Stimulated activated naive CD8-positive, alpha-beta T cell treated with anti-CD3 and anti-CD28 coated beads, Interleukin-15, Interleukin-2, amounts not matched to agents 100 ng/mL and 50 ng/mL, for 24 hours (primary cell): ENCODE data around the gene COL13A1.

Experiments
- H3K27ac Mint-ChIP-seq: one replicate; pipeline ENCODE4 v1.8.0; 2021; ENCODE audit warnings: mild to moderate bottlenecking, mixed read lengths
- H3K27me3 Mint-ChIP-seq: one replicate; pipeline ENCODE4 v1.8.0; 2021; ENCODE audit warnings: mixed read lengths
- H3K36me3 Mint-ChIP-seq: one replicate; pipeline ENCODE4 v1.8.0; 2021; ENCODE audit warnings: low read depth, mixed read lengths
- H3K4me1 Mint-ChIP-seq: one replicate; pipeline ENCODE4 v1.8.0; 2021; ENCODE audit warnings: low read depth, mixed read lengths
- H3K4me3 Mint-ChIP-seq: one replicate; pipeline ENCODE4 v1.8.0; 2021; ENCODE audit warnings: mild to moderate bottlenecking, mixed read lengths
- H3K9me3 Mint-ChIP-seq: one replicate; pipeline ENCODE4 v1.8.0; 2021; ENCODE audit warnings: mixed read lengths

The COL13A1 gene

DNA sequence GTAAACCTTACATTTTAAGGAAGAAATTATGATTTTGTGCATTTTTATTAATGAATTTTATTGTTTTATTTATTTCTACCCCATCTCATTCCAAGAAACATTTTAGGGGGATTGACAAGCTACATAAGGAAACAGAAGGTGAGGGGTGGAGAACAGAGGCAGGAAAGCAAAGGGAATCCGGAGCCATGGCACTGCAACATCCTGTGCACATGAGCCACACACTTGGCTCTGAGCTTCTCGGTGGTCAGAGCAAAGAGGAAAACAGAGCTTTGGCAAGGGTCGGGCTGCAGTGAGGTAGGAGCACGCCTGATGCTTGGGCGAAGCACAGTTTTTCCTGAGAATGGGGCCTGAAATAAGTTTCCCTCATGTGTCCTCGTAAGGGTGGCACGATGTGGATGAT lies 68.9 kb downstream of the COL13A1 start:
- Mint-ChIP-seq H3K4me3 (no peak overlapping the region), H3K4me1 (no peaks in the 10 kb centered on the region), H3K27me3 (peaks cover 3% of the 10 kb centered on the region), H3K9me3 (no peaks in the 10 kb centered on the region), H3K27ac (no peak overlapping the region), H3K36me3 (no peaks in the 10 kb centered on the region)

DNA sequence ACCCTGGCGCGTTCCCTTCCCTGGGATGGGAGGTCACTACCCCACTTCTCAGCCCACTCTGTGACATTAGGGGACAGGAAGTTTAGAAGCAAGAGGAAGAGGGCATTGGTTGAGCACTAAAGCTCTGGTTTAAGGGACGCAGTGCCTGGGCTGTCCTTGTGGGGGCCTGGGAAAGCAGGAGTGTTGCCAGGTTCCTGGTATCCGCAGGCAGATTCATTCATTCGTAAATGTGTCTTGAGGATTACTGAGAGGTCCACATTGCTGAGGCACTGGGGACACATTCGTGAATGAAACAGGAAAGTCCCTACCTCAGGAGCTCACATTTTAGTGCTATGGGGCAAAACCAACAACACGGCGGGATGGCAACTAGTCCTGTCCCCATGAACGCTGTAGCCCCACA lies 69.4 kb downstream of the COL13A1 start:
- Mint-ChIP-seq H3K36me3 (no peaks in the 10 kb centered on the region), H3K27me3 (peaks cover 3% of the 10 kb centered on the region), H3K27ac (no peak overlapping the region), H3K4me1 (no peaks in the 10 kb centered on the region), H3K4me3 (no peak overlapping the region), H3K9me3 (no peaks in the 10 kb centered on the region)

DNA sequence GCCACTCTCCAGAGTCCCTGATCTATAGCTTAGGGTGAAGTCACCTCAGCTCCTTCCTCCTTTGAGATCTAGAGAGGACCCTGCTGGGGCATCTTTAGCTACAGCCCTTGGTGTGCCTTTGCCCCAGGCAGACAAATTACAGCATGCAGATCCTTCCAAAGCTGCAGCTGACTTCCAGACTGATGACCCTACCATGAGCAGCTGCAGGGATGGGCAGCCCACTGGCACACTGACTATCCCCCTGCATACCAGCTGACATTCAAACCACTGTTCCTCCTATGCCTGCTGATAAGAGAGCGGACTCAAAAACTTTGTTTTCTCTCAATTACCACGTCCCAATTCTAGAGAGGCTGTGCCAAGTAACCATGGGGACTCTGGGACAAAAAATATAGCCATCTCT lies 70.6 kb downstream of the COL13A1 start:
- no peak overlapping the region for H3K4me3 Mint-ChIP-seq
- H3K27me3 Mint-ChIP-seq, result peaks cover 3% of the 10 kb centered on the region
- no peaks in the 10 kb centered on the region for H3K9me3 Mint-ChIP-seq
- H3K36me3 Mint-ChIP-seq, result no peaks in the 10 kb centered on the region
- H3K4me1 Mint-ChIP-seq, result no peaks in the 10 kb centered on the region
- no peak overlapping the region for H3K27ac Mint-ChIP-seq

DNA sequence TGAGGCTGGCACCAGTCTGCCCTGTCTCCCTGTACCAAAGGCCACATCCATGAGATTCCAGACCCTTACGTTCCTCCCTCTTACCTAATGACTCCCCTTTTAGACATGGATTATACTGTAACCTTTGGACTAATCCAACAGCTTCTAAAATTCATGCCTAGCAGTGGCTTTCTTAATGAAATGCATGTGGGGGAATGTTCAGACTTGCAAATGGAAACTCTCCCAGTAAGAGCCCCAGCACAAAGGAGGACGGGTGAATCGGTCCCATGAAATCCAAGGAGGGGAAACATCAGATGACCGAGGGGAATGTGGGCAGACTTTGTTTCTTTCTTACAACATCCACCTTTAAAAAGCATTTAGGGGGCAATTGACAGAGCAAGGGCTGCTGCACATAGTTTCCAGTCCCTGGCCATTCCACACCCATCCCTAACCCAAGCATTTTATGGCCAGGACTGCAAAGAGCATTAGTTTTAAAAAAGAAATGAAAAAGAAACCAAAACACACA lies 71.5 kb downstream of the COL13A1 start:
- no peak overlapping the region for H3K4me3 Mint-ChIP-seq
- H3K27me3 Mint-ChIP-seq, result peaks cover 3% of the 10 kb centered on the region
- H3K4me1 Mint-ChIP-seq, result no peaks in the 10 kb centered on the region
- H3K36me3 Mint-ChIP-seq, result no peaks in the 10 kb centered on the region
- H3K9me3 Mint-ChIP-seq, result no peaks in the 10 kb centered on the region
- H3K27ac Mint-ChIP-seq, result no peak overlapping the region

DNA sequence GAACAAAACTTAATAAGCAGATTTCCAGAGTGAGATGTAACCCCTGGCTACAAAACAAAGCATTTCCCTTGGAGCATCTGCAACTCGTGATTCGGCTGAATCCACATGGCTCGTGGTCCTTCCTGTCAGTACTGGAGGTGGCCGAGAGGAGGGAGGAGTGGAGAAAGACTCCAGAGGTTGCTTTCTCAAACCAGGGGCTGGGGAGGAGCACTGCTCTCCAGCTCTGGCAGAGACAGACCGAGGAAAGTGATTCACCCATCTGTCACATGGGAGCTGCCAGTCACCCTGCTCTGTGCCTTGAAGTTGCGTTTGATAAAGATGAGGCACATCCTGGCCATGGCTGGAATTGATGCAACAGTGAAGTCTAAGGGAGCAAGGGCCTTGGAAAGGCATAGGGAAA lies 72.7 kb downstream of the COL13A1 start:
- H3K4me3 Mint-ChIP-seq, result no peak overlapping the region
- H3K36me3 Mint-ChIP-seq, result no peaks in the 10 kb centered on the region
- no peaks in the 10 kb centered on the region for H3K9me3 Mint-ChIP-seq
- no peak overlapping the region for H3K27ac Mint-ChIP-seq
- peaks cover 7% of the 10 kb centered on the region for H3K27me3 Mint-ChIP-seq
- H3K4me1 Mint-ChIP-seq, result no peaks in the 10 kb centered on the region

DNA sequence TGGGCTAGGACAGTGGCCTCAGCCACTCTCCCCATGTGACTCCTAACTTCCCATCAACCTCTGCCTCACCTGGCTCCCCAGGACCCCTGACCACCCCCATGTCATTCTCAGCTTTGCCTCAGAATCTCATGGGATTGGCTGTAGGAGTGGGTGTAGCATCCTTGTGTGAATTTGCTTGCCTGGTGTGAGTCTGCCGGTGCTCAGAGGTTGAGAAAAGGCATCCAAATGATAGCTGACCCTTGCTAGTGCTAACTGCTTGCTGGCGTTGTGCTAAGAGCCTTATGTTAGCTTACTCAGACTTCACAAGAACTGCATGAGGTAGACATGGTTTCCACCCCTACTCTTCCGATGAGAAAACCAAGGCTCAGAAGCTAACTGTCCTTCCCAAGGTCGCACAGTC lies 74.2 kb downstream of the COL13A1 start:
- no peaks in the 10 kb centered on the region for H3K4me1 Mint-ChIP-seq
- no peak overlapping the region for H3K27ac Mint-ChIP-seq
- H3K4me3 Mint-ChIP-seq, result no peak overlapping the region
- peaks cover 5% of the 10 kb centered on the region for H3K27me3 Mint-ChIP-seq
- no peaks in the 10 kb centered on the region for H3K36me3 Mint-ChIP-seq
- no peaks in the 10 kb centered on the region for H3K9me3 Mint-ChIP-seq

DNA sequence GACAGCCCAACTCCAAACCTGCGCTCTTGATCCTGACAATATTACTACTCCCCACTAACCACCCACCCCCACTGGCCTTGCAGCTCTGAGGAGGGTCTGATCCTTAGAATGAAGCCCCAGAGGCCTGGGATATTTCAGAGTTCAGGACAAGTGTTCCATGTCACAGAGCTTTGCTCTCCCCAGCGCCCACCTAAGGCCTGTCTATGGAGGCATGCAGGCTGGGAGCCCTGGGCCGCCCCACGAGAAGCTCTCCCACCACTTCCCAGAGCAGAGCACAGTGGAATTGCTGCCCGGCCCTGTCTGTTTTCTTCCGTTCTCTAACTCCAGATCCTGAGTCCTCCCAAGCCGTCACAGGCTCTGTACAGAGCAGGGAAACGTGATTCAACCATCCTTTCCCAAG lies 74.6 kb downstream of the COL13A1 start:
- Mint-ChIP-seq H3K9me3 (no peaks in the 10 kb centered on the region), H3K36me3 (no peaks in the 10 kb centered on the region), H3K4me1 (no peaks in the 10 kb centered on the region), H3K27me3 (peaks cover 4% of the 10 kb centered on the region), H3K27ac (no peak overlapping the region), H3K4me3 (no peak overlapping the region)

DNA sequence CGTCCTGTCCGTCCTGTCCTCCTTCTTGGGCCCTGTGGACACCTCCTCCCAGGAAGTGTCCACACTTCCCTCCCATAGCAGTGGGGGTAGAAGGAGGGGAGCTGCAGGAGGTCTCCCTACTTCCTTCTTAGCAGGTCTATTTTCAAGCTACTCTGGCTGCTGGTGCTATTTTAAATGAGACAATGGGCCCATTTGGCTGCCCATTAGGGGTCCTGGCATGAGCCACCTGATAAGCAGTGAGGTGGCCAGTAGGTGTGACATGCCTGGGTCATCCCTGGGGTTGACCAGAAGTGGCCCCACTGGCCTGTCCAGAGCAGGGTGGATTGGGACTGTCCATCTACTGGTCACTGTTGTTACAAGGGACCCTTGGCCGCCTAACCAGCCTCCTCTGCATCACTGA lies 75.2 kb downstream of the COL13A1 start:
- H3K4me1 Mint-ChIP-seq, result no peaks in the 10 kb centered on the region
- H3K27ac Mint-ChIP-seq, result no peak overlapping the region
- no peaks in the 10 kb centered on the region for H3K36me3 Mint-ChIP-seq
- H3K4me3 Mint-ChIP-seq, result no peak overlapping the region
- H3K27me3 Mint-ChIP-seq, result peaks cover 4% of the 10 kb centered on the region
- H3K9me3 Mint-ChIP-seq, result no peaks in the 10 kb centered on the region

DNA sequence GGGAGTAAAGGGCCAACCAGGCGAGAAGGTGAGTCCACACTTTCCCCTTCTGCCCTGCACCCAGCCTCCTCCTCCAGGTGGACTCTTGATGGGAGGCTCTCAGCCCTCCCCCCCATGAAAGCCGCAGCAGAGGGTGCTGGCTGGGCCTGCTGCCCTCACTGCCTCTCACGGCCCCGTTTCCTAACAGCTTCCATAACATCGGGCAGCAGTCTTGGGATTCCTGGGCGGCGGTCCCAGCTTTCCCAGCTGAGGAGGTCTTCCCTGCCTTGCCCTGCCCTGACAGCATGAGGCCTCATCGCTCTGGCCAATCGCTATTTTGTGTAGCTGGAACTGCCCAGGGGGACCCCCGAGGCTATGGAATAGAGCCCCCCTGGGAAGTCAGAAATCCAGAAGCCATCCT lies 76.3 kb downstream of the COL13A1 start:
- H3K36me3 Mint-ChIP-seq, result no peaks in the 10 kb centered on the region
- H3K9me3 Mint-ChIP-seq, result no peaks in the 10 kb centered on the region
- no peak overlapping the region for H3K27ac Mint-ChIP-seq
- H3K27me3 Mint-ChIP-seq, result peaks cover 4% of the 10 kb centered on the region
- H3K4me3 Mint-ChIP-seq, result no peak overlapping the region
- no peaks in the 10 kb centered on the region for H3K4me1 Mint-ChIP-seq

DNA sequence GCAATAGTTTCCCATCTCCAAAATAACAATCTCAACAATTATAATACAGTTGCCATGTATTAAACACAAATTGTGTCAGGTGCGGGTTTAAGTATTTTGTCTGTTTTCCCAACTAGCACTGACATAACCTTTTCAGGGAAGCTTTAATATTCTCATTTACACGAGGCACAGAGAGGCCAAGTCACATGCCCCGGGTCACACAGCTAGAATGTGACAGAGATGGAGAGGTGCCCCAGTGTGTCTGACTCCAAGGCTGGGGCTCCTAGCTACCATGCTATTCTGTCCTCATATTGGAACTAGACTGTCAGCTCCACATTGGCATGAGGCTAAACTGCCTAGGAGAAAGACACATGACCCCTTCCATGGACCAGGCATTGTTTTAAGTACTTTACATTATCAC lies 77.2 kb downstream of the COL13A1 start:
- no peaks in the 10 kb centered on the region for H3K9me3 Mint-ChIP-seq
- H3K36me3 Mint-ChIP-seq, result no peaks in the 10 kb centered on the region
- H3K27ac Mint-ChIP-seq, result no peak overlapping the region
- peaks cover 9% of the 10 kb centered on the region for H3K27me3 Mint-ChIP-seq
- H3K4me1 Mint-ChIP-seq, result no peaks in the 10 kb centered on the region
- H3K4me3 Mint-ChIP-seq, result no peak overlapping the region

DNA sequence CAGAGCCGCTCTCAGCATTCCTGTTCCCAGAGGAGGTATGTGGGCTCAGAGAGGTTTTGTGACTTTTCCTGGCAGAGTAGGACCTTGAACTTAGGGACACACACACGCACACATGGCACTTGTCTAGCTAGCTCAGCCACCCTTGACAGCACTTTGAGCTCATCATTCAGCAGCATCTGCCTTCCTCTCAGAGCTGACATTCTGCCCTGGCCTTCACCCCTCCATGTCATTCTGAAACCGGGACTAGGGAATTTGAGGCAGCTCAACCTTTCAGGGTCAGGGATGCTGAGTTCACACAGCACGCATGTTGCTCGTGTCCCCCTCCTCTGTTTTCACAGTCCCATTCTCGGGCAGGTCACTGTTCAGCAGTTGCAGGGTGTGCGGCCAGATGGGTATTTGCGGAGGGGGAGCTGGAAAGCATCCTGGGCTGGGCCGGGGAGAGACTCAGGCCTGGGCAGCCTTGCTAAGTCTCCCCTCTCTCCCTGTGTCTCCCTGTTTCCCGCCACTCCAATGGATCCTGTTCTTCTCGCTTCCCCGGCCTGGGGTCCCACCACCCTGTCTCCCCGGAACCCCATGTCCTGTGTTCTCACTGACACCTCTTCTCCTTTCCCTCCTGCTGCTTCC lies 78.0 kb downstream of the COL13A1 start:
- H3K27ac Mint-ChIP-seq, result no peak overlapping the region
- H3K9me3 Mint-ChIP-seq, result no peaks in the 10 kb centered on the region
- H3K4me1 Mint-ChIP-seq, result no peaks in the 10 kb centered on the region
- H3K4me3 Mint-ChIP-seq, result no peak overlapping the region
- H3K27me3 Mint-ChIP-seq, result peaks cover 9% of the 10 kb centered on the region
- no peaks in the 10 kb centered on the region for H3K36me3 Mint-ChIP-seq

DNA sequence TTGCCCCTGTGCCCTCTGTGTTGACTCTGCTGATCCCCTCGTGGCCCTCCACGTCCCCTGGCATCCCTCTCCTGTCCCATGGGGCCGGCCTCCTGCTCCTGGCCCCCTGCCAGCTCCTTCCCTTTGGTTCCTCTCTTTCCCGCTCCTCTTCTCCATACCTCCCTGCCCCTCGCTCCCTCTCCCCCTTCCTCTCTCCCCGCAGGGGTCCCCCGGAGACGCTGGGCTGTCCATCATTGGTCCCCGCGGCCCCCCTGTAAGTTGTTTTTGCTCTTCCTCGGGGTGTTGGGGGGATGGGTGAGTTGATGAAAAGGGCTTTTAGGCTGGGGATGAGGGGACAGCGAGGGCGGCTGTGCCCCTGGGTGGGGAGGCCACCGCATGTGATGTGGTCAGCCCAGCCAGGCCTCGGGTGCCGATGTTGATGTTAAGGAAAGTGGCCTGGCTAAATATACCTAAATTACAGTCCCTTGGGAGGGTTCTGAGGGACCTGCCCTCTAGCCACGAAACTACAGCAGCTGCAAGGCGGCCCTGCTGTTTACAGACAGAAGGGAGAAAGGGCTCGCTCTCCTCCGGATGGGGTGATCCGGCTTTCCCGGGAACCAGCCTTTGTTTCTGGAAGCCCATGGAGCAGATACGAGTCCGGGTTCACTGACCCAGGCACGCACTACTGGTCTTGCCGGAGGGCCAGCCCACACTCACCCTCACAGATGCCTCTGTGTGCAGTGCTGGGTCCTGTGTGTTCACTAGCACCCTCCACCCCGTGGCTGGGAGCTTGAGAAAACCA lies 78.8 kb downstream of the COL13A1 start:
- Mint-ChIP-seq H3K36me3 (no peaks in the 10 kb centered on the region), H3K9me3 (no peaks in the 10 kb centered on the region), H3K27me3 (peaks cover 9% of the 10 kb centered on the region), H3K4me1 (no peaks in the 10 kb centered on the region), H3K27ac (no peak overlapping the region), H3K4me3 (no peak overlapping the region)

DNA sequence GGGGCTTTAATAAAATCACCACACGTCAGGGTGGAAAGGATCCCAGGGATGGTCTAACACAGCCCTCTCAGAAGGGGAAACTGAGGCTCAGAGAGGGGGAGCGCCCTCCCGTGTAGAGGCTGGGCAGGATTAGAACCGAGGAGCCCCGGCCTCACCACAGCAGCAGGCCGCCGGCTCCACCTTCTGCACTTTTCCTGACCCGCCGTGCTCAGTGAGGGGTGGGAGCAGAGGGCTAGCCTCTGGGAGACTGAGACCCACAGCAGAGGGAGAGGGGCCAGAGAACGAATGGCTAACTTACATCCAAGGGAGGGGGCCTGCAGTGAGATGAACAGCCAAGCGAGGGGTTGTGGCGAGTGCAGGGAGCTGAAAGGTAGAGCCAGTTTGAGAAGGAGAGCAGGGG lies 79.5 kb downstream of the COL13A1 start:
- peaks cover 9% of the 10 kb centered on the region for H3K27me3 Mint-ChIP-seq
- no peaks in the 10 kb centered on the region for H3K36me3 Mint-ChIP-seq
- H3K4me1 Mint-ChIP-seq, result no peaks in the 10 kb centered on the region
- H3K4me3 Mint-ChIP-seq, result no peak overlapping the region
- H3K27ac Mint-ChIP-seq, result no peak overlapping the region
- no peaks in the 10 kb centered on the region for H3K9me3 Mint-ChIP-seq

DNA sequence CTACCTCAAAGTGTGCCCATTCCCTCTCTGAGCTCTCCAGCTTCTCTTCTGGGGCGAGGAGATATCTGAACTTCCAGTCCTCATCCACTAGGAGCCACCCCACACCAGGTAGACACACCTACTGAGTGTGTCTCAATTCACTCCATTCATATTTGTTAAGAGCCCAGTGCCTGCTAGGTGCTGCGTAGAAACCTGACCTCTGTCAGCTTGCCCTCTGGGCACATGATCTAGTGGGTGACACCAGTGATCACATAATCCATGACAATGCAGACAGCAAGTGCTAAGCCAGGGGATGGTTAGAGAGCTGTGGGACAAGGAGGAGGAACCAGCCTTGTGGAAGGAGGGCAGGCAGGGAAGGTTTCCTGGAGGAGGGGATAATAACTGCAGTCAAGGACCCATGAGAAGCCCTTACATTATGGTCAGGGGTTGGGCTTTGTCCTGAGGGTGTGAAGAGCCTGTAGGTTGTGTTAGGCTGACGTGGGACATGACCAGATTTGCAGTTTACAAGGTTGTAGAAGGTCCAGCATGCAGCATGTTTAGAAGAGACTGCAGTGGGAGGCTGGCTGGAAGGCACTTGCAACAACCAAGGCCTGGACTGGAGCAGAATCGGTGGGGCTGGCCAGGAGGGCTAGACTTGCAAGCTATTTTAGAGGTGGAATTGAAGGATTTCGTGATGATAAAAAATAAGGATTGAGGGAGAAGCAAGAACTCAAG lies 81.8 kb downstream of the COL13A1 start:
- no peak overlapping the region for H3K27ac Mint-ChIP-seq

DNA sequence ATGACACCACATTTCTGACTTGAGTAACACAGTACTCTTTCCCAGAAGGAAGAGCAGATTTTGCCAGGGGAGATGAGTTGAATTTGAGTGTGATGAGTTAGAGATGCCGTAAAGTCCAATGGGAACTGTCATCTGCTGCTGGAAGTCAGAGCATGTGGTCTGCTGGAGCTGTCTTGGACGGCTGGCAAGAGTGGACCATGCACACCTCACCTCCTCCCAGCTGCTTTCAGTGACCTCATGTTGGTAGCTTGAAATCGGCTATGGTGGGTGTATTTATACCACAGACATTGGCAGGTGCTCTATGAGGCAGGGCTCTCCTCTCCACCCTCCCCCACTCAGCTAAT lies 82.3 kb downstream of the COL13A1 start:
- H3K36me3 Mint-ChIP-seq, result no peaks in the 10 kb centered on the region
- H3K27ac Mint-ChIP-seq, result no peak overlapping the region
- peaks cover 9% of the 10 kb centered on the region for H3K27me3 Mint-ChIP-seq
- no peaks in the 10 kb centered on the region for H3K9me3 Mint-ChIP-seq
- no peak overlapping the region for H3K4me3 Mint-ChIP-seq
- no peaks in the 10 kb centered on the region for H3K4me1 Mint-ChIP-seq

More for the DNA sequence above, 81.8 kb downstream of the COL13A1 start:
- no peaks in the 10 kb centered on the region for H3K4me1 Mint-ChIP-seq
- peaks cover 9% of the 10 kb centered on the region for H3K27me3 Mint-ChIP-seq
- H3K9me3 Mint-ChIP-seq, result no peaks in the 10 kb centered on the region
- no peak overlapping the region for H3K4me3 Mint-ChIP-seq
- H3K36me3 Mint-ChIP-seq, result no peaks in the 10 kb centered on the region
